B cell (primary cell): ENCODE results near the gene PCYOX1L.

Experiments
- CTCF ChIP-seq: fragments of 200-600 bp; IDR thresholded peaks from one replicate; pipeline ENCODE4 v1.8.0; 2022; ENCODE audit warnings: antibody characterized with exemption, mild to moderate bottlenecking
- EZH2 ChIP-seq: IDR thresholded peaks from 2 replicates; pipeline ENCODE4 v1.6.1; 2012; ENCODE audit warnings: borderline replicate concordance, low read depth, mild to moderate bottlenecking, moderate library complexity, low read length; ENCODE audit not compliant: insufficient read depth, poor library complexity, severe bottlenecking

DNA sequence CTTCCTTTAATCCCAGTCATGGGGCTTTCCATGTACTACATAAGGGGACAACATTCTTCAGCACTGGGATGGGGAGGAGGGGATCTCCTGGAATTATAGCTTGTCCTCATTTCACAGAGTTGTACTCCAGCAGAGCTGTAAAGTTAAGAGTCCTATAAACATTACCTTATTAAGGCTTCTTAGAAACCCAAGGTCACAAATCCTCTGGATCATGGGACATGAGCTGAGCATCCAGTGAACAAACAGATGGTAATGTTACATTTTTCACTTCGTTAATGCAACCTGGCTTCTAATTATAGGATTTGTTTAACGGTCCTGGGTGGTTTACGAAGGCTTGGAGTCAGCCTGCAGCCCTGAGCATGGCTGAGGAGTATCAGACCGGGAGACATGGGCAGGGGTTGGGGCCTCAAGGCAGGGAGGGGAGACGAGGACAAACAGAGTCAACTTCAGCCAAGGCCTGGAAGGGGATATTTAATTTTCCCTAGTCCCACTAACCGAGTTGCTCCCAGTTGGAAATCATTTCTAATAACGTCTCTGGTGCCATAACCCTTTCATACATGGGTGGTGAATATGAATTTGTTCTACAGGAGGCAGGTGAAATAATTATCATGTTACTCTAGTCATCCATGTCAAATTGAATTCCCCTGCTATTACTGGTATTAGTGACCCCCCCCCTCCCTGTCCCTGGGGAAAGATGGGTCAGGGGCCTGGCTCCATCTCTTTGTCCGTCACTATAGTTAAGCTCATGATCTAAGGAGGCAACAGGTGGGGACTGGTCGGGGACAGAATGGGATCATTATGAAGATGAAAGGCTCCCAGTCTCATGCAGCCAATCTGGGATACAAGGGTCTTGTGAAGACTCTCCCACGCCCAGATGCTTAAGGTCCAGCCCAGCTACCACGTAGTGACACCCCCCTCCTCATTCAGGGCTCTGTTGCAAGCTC, 32.0 kb downstream of the PCYOX1L start:
- TF ChIP-seq CTCF (no peak), EZH2 (no peak)
